Measurements from ENCODE around the gene CDC42EP2. TPM values are rescaled to one million over a fixed set of nuclear protein-coding genes. Genes with fewer than 3 reads are reported as not detected.

The CDC42EP2 gene
- total and polyA plus RNA-seq, 2 of the 13 experiments (the other 11 are each of a cell fraction or from before 2014, with no cell fraction given), result 2.3 to 7.1 TPM

DNA sequence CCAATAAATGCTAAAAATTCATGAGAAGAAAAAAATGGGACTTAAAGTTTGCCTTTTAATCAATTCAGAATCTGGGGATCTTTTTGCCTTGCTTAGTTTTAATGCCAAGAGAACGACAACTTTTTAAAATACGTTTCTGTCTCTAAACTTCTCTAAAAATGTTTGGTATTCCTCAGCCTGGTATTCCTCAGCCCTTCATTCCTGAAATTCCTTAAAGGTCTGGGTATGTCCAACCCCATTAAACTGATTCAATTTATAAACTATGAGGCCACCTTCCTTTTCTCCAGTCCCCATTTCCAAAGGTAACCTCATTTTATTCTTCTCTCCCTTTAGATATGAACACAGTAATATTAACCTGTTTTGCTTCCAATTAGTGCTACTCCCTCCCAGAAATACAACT lies 36.3 kb upstream of the CDC42EP2 start (continued):
- TF ChIP-seq, protein P1, sequence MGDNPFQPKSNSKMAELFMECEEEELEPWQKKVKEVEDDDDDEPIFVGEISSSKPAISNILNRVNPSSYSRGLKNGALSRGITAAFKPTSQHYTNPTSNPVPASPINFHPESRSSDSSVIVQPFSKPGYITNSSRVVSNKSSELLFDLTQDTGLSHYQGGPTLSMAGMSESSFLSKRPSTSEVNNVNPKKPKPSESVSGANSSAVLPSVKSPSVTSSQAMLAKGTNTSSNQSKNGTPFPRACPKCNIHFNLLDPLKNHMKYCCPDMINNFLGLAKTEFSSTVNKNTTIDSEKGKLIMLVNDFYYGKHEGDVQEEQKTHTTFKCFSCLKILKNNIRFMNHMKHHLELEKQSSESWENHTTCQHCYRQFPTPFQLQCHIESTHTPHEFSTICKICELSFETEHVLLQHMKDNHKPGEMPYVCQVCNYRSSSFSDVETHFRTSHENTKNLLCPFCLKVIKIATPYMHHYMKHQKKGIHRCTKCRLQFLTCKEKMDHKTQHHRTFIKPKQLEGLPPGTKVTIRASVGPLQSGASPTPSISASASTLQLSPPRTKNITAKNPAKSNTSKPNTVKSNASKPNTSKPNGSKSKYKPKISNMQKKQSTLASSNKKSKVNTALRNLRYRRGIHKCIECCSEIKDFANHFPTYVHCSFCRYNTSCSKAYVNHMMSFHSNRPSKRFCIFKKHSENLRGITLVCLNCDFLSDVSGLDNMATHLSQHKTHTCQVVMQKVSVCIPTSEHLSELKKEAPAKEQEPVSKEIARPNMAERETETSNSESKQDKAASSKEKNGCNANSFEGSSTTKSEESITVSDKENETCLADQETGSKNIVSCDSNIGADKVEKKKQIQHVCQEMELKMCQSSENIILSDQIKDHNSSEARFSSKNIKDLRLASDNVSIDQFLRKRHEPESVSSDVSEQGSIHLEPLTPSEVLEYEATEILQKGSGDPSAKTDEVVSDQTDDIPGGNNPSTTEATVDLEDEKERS (CRISPR knock-in tag; IDR thresholded peaks at IDR 0.05), result no peak
- TF ChIP-seq SRSF1 (optimal IDR thresholded peaks at IDR 0.05; ENCODE audit: low read depth, low read length), result no peak
- TF ChIP-seq ZNF224 (CRISPR knock-in tag; IDR thresholded peaks at IDR 0.05), result no peak
- TF ChIP-seq BHLHE40 (IDR thresholded peaks at IDR 0.05; ENCODE audit: low read length), result no peak
- no peak for TF ChIP-seq SETDB1 (CRISPR knock-in tag; IDR thresholded peaks at IDR 0.05; ENCODE audit: borderline replicate concordance)

GRCh38 chr11:65279279-65279678 lies 35.4 kb upstream of the CDC42EP2 start:
- H2AFZ ChIP-seq (ENCODE audit: low read length), result no peak overlapping the region
- H3K4me3 ChIP-seq (replicated peaks in 1 of 3; ENCODE audit: insufficient read depth in 1 of 3, low read depth in 2 of 3, low read length in 3 of 3), result no peak overlapping the region
- BruUV-seq (replicated peaks), result no TSS peak
- H3K9me3 ChIP-seq (ENCODE audit: low read length), result no peaks in the 10 kb centered on the region
- no peaks in the 10 kb centered on the region for H3K79me2 ChIP-seq (ENCODE audit: insufficient read depth, low read length)
- CTCF ChIA-PET (ENCODE audit: low intra/inter-chr PET ratio, low total read pairs), result no interaction called here
- no peaks in the 10 kb centered on the region for H3K27me3 ChIP-seq (ENCODE audit: control insufficient read depth in 1 of 2, insufficient read depth in 2 of 2, low read length in 2 of 2)
- ATAC-seq (no peak), DNase-seq (ENCODE audit: low spot score) (no peak), FAIRE-seq (no peak)
- POLR2A ChIA-PET, result interaction anchor here (2.1 to 2.2 kb wide), 2 partner anchors 35 to 54 kb away, joined by 4 to 13 read pairs; partner anchors contain the start of genes CDC42EP2 and DPF2
- no peak overlapping the region for H3K27ac ChIP-seq (ENCODE audit: extremely low read length, insufficient read depth, low read length)
- H3K4me1 ChIP-seq (ENCODE audit: insufficient read depth, low read length), result peaks cover 26% of the 10 kb centered on the region
- in situ Hi-C loops (cut with HindIII; ENCODE audit: extremely low pct_ligation_motif_present, low pct_unique_long_range_greater_than_20kb) (loop anchor here (5.0 kb wide), 1 partner anchor 38 kb away; no protein-coding TSS in a partner anchor), intact Hi-C loops (cut with micrococcal nuclease; ENCODE audit: unreplicated experiment) (no loop called here)
- no peak overlapping the region for H3K4me2 ChIP-seq (ENCODE audit: low read depth, low read length)
- no peaks in the 10 kb centered on the region for H4K20me1 ChIP-seq (ENCODE audit: insufficient read depth, low read length)
- 96% methylated on average over 4 of the region's 4 CpGs for WGBS (ENCODE audit: low lambda C conversion rate)
- H3K36me3 ChIP-seq (replicated peaks in 1 of 2; ENCODE audit: control insufficient read depth in 1 of 2, insufficient read depth in 2 of 2, low read length in 2 of 2), result peaks cover 8 to 43% of the 10 kb centered on the region in 2 experiments; a peak in 4 of 5 replicates
- TF ChIP-seq YEATS2 (CRISPR knock-in tag; IDR thresholded peaks at IDR 0.05; ENCODE audit: borderline replicate concordance), result no peak
- TF ChIP-seq ZSCAN9 (CRISPR knock-in tag; IDR thresholded peaks at IDR 0.05; ENCODE audit: borderline replicate concordance), result no peak
- no peak for TF ChIP-seq BORCS8-MEF2B (CRISPR knock-in tag; IDR thresholded peaks at IDR 0.05)
- no peak for TF ChIP-seq ZNF619 (CRISPR knock-in tag; IDR thresholded peaks at IDR 0.05)
- TF ChIP-seq ZMYM4 (CRISPR knock-in tag; IDR thresholded peaks at IDR 0.05), result no peak
- no peak for TF ChIP-seq RELA (CRISPR knock-in tag; IDR thresholded peaks at IDR 0.05)
- TF ChIP-seq HNRNPH1 (optimal IDR thresholded peaks at IDR 0.05; ENCODE audit: low read depth, low read length), result no peak
- TF ChIP-seq ZBTB7A (CRISPR knock-in tag; IDR thresholded peaks at IDR 0.05), result no peak
- H3K9ac ChIP-seq (ENCODE audit: insufficient read depth, low read depth, low read length), result no peak overlapping the region
